GM12891 (cell line): ENCODE results near the gene RRP36.

Source experiments
- POLR2AphosphoS5 ChIP-seq: IDR thresholded peaks from 2 replicates; pipeline ENCODE4 v1.6.1; 2011; ENCODE audit warnings: low read depth, low read length, control low read depth
- SPI1 ChIP-seq: IDR thresholded peaks from 2 replicates; pipeline ENCODE4 v1.6.1; 2011; ENCODE audit warnings: low read depth, low read length, control low read depth

DNA sequence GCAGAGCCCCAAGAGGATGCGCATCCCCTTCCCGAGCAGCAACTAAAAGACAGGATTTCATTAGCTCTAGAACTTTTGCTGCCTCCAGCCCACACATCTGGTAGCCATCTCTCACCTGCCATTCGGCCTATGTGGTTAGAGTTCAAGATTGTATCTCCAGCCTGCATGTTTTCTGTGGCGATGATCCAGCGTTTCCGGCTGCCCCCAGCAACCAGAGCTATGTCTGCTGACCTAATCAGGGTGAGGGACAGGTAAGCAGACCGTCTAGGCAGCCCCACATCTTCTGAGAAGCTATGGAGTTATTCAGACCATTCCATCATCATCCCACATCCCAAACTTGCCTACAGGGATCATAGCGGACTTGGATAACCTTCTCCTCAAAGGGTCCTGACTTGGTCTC is 34.5 kb downstream of the RRP36 start:
- TF ChIP-seq POLR2AphosphoS5 (no peak), SPI1 (no peak)
